HG02759 (cell line): ENCODE measurements around the gene RAPGEF4.
A peak's percentile ranks its signal among the peaks of the same experiment; 100 is the strongest.

Experiments
- ATAC-seq: cut with Tn5 transposase; IDR thresholded peaks from one replicate; pipeline ENCODE4 v1.9.1; 2021; ENCODE audit warnings: mild to moderate bottlenecking, moderate library complexity; ENCODE audit not compliant: unreplicated experiment

The RAPGEF4 gene

GRCh38 chr2:172962082-172962481 is 226.4 kb downstream of the RAPGEF4 start:
- no peak for ATAC-seq

DNA sequence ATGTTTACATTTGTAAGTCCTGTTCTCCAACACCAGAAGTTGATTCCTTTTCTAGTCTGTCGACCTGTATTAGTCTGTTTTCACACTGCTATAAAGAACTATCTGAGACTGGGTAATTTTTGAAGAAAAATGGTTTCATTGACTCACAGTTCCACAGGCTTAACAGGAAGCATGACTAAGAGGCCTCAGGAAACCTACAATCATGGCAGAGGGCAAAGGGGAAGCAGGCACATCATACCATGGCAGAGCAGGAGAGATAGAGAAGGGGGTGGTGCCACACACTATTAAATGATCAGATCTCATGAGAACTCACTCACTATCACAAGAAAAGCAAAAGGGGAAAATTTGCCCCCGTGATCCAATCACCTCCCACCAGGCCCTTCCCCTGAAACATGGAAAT is 227.2 kb downstream of the RAPGEF4 start:
- no peak for ATAC-seq

GRCh38 chr2:172964511-172965139 is 229.0 kb downstream of the RAPGEF4 start:
- ATAC-seq: no peak

- no peak for ATAC-seq
These were observed 230.0 kb downstream of the RAPGEF4 start for GRCh38 chr2:172965433-172966212.

DNA sequence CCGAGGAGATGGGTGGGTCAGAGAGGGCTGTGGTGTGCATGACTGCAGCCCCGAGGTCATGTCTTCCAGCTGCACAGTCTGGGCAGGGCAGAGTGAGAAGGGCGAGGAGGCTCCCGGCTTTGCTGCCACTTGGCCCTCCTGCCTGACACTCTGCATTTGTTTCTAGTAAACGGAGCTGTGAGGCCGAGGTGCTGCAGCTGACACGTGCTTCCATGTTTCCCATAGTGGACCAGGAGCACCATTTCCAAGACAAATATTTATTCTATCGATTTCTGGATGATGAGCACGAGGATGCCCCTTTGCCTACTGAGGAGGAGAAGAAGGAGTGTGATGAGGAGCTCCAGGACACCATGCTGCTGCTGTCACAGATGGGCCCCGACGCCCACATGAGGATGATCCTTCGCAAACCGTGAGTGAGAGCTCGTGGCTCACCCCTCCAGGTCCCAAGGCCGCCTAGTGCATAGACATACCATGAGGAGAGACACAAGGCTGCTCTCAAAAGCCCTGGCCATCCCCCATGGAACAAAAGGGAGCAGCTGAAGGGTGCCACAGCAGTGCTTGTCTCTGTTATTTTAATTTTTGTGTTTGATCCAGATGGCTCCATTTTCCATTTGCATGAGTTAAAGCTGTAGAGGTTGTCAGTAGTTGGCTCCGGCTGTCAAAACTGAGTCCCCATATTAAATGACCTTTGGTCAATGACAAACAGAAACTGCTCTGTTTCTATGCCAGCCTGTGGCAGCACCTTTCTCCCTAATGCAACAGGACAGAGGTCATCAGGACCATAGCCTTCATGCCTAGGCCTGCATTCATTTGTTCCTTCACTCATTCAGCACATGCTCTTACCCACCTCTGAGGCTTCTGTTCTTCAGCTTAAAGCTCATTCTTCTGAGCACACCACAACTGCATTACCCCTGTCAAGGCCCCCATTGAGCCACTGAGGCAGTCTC is 231.7 kb downstream of the RAPGEF4 start:
- ATAC-seq: no peak

GRCh38 chr2:172968061-172968469 is 232.4 kb downstream of the RAPGEF4 start:
- ATAC-seq: no peak

DNA sequence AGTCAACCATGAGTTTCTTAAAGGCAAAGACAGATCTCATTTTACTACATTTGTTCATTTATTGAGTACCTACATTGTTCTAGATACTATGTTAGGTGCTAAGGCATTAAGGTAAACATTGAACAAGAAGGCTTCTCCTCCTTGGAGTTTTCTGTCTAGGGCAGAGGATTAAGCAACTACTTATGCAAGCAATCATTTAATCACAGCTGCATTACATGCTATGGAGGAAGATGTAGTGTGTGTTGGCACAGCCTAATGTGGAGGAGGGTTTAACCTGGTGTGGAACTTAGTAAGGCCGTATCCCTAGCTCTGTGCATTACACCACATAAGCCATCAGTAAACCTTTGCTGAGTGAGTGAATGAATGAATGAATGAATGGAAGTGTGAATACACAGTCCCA is 233.5 kb downstream of the RAPGEF4 start:
- ATAC-seq: no peak

DNA sequence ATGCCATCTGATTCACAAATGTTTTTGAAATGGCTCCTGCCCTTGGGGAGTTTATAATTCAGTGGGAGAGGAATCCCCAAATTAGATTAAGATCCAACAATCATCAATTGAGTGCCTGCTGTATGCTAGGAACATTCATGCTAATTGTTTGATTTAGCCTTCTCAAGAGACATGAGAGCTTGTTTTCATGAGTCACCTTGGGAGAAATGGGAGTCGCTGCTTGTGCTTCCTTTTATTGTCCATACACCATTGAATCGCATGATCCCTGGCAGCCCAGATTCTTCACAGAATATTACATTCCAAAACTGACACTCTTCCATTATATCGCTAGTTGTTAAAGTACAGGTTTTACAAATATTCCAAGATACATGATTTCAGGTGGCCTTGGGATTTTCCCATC is 234.0 kb downstream of the RAPGEF4 start:
- ATAC-seq: no peak

- no peak for ATAC-seq
These were observed 235.0 kb downstream of the RAPGEF4 start for GRCh38 chr2:172970660-172971059.

DNA sequence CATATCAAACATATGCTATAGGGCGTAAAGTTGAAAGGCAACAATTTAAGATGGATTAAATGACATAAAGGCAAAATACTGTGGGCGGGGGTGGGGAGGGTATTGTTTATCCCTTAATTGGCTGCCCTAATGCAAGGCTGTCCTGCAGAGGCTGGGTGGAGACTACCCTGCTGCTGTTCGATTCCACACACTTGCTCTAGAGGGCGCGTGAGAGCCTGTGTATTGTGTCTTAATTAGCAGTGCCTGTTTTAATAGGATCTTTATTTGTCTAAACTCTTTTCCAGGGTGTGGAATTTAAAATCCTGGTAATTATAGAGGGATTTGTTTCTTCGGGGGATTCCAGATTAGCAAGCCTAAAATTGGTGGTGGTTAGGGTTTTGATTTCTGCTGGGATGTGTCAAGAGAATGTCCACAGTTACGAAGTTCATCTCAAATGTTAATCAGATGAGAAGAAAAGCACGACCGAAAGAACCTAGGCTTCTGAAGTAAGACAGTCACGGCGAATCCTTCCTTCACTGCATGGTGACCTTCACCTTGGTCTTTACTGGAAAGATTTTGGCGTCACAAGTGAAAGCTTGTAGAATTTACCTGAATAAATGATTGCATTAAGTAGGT is 236.5 kb downstream of the RAPGEF4 start:
- peak; percentile 47 for ATAC-seq

- no peak for ATAC-seq
These were observed 239.1 kb downstream of the RAPGEF4 start for GRCh38 chr2:172974762-172975161.

DNA sequence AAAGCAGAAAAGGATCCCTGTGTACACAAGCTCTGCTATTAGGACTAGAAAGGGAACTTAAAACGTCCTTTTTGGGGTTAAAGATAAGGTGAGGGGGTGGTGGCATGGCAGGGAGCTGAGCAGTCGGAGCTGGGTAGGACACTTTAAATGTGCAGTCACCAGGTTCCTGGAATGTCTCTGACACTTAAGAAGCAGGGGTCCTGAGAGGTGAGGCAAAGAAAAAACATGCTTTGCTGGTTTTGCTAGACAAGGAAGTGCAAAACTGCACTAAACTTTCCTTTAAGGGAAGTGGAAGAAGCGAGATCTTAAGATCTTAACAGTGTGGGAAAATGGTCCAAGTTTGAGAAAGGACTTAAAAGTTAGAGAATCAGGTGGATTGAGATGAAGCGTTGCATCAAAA is 240.5 kb downstream of the RAPGEF4 start:
- no peak for ATAC-seq

GRCh38 chr2:172976816-172977215 is 241.2 kb downstream of the RAPGEF4 start:
- no peak for ATAC-seq

GRCh38 chr2:172977270-172978062 is 241.8 kb downstream of the RAPGEF4 start:
- ATAC-seq: no peak

- ATAC-seq: no peak
These were observed 242.4 kb downstream of the RAPGEF4 start for GRCh38 chr2:172978063-172978383.

- no peak for ATAC-seq
These were observed 249.7 kb downstream of the RAPGEF4 start for GRCh38 chr2:172985139-172985892.

GRCh38 chr2:172986040-172986439 is 250.4 kb downstream of the RAPGEF4 start:
- no peak for ATAC-seq

DNA sequence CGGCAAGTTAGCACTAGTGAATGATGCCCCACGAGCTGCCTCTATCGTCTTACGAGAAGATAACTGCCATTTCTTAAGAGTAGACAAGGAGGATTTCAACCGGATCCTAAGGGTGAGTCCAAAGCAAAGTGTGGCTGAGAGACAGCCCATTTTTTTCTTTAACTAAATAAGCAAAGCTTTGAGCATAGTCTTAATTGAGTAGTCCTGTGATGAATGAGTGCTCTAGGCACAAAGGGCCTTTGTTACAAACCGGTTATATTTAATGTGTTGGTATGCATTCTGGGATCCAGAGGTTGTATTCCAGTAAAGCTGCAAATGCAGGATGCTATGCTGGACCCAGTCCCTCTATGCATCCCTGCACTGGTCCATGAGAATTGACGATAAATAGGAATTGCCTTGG is 253.1 kb downstream of the RAPGEF4 start:
- ATAC-seq: no peak

- no peak for ATAC-seq
These were observed 255.4 kb downstream of the RAPGEF4 start for GRCh38 chr2:172991031-172991430.

- ATAC-seq: no peak
These were observed 257.5 kb downstream of the RAPGEF4 start for GRCh38 chr2:172993139-172993538.
